Activated B cell treated with CpG ODN at 0.5 μM for 24 hours (primary cell): ENCODE measurements around the gene FILIP1. TPM values are rescaled to one million over a fixed set of nuclear protein-coding genes. Genes with fewer than 3 reads are reported as not detected.

Experiments
- ATAC-seq: fragments of 200-7000 bp; cut with Tn5 transposase; one replicate; pipeline ENCODE4 v1.10.0; 2021; ENCODE audit warnings: low read depth, mild to moderate bottlenecking, moderate library complexity
- CTCF ChIA-PET: fragments of 350-600 bp; sonication (Branson Sonifier 250); formaldehyde crosslinking; loops from one replicate; lab custom pipeline; 2021; ENCODE audit warnings: antibody characterized with exemption; lab: Charles Lee
- POLR2A ChIA-PET: fragments of 350-600 bp; sonication (Branson Sonifier 250); formaldehyde crosslinking; loops from one replicate; lab custom pipeline; 2021; ENCODE audit warnings: antibody characterized with exemption; lab: Charles Lee
- DNase-seq: peaks from one replicate; pipeline ENCODE4 v3.0.0; 2022
- H3K27ac Mint-ChIP-seq: one replicate; pipeline ENCODE4 v1.8.0; 2020; ENCODE audit warnings: mixed read lengths
- H3K27me3 Mint-ChIP-seq: one replicate; pipeline ENCODE4 v1.8.0; 2021; ENCODE audit warnings: mixed read lengths
- H3K36me3 Mint-ChIP-seq: one replicate; pipeline ENCODE4 v1.8.0; 2021; ENCODE audit warnings: low read depth, mixed read lengths
- H3K4me1 Mint-ChIP-seq: one replicate; pipeline ENCODE4 v1.8.0; 2021; ENCODE audit warnings: mixed read lengths
- H3K4me3 Mint-ChIP-seq: one replicate; pipeline ENCODE4 v1.8.0; 2020; ENCODE audit warnings: mild to moderate bottlenecking, mixed read lengths
- H3K9me3 Mint-ChIP-seq: one replicate; pipeline ENCODE4 v1.8.0; 2020; ENCODE audit warnings: mixed read lengths
- CTCF ChIP-seq: fragments of 200-600 bp; IDR thresholded peaks from one replicate; pipeline ENCODE4 v1.8.0; 2022; ENCODE audit warnings: antibody characterized with exemption, mild to moderate bottlenecking
- intact Hi-C: fragments of 100-400 bp; cut with micrococcal nuclease; formaldehyde crosslinking; loops from one replicate; pipeline ENCODE4 v1.15.1; 2024
- total RNA-seq: library from RNA; stranded (reverse); gene quantifications from 2 replicates; pipeline ENCODE4 v1.2.3, GENCODE V29; 2022

FILIP1 gene
- total RNA-seq, 1 donor from 2014 or later: not detected

- no peaks in the 10 kb centered on the region for H3K36me3 Mint-ChIP-seq
- TF ChIP-seq CTCF: no peak
- ATAC-seq (no peak), DNase-seq (no peak)
- peaks cover 6% of the 10 kb centered on the region for H3K27me3 Mint-ChIP-seq
- no peaks in the 10 kb centered on the region for H3K4me1 Mint-ChIP-seq
- H3K27ac Mint-ChIP-seq: no peak overlapping the region
- intact Hi-C loops: no loop called here
- POLR2A ChIA-PET: no interaction called here
- H3K9me3 Mint-ChIP-seq: no peaks in the 10 kb centered on the region
- CTCF ChIA-PET: no interaction called here
- no peak overlapping the region for H3K4me3 Mint-ChIP-seq
Observed at GRCh38 chr6:75402296-75402695, 91.3 kb downstream of the FILIP1 start.

DNA sequence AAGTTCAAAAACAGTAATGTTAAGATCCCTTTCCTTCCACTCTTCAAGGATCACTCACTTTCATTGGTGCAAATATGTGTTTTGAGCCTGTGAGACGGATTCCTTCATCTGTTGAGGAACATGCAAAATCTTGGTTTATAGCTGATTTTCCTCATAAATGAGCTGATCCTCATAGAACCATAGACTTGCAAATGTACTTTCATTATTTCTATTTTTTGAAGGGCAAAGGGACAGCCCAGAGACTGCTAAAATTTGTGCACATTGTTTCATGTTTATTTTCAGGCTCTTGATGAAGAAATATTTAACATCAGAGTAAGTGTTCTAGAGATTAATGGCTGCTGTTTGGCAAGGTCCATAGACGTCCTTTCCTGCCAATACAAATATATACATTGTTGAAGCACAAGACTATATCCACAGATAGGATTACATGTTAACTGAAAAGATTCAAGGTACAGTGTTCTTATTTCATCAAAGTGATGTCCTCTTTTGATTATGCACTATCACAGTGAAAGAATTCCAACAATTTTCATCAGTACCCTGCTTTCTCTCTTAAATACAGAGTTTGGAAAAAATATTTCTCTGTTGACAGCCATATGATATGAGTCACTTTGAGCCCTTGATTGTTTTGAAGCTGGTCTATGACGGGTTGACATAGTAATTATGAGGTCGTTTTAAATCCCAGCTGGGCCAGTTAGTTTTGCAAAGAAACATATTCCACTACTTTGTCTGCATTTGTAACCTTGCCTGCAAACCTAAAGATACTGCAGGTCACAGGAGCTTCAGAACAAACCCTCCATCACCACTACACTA, 95.7 kb downstream of the FILIP1 start:
- ChIA-PET POLR2A (no interaction called here), CTCF (no interaction called here)
- no peak for TF ChIP-seq CTCF
- ATAC-seq (no peak), DNase-seq (no peak)
- Mint-ChIP-seq H3K4me3 (no peak overlapping the region), H3K36me3 (no peaks in the 10 kb centered on the region), H3K4me1 (no peaks in the 10 kb centered on the region), H3K27ac (no peak overlapping the region), H3K27me3 (peaks cover 6% of the 10 kb centered on the region), H3K9me3 (no peaks in the 10 kb centered on the region)
- intact Hi-C loops: no loop called here

DNA sequence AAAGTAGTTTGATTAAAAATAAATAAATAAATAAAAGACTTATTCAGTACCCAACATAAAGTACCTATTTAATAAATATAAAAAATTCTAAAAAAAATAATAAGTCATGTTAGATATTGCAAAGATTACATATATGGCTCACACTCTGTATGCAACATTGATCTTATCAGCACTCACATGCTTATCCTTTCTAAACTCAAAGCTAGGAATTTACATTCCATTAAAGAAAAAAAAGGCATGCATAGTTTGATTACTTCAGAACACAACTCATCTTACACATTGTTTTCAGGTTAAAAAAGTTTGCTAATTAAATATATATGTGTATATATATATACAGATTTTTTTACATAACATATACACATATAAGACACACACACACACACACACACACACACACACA, 96.4 kb downstream of the FILIP1 start:
- Mint-ChIP-seq H3K27me3 (peaks cover 6% of the 10 kb centered on the region), H3K9me3 (no peaks in the 10 kb centered on the region), H3K27ac (no peak overlapping the region), H3K4me1 (no peaks in the 10 kb centered on the region), H3K4me3 (no peak overlapping the region), H3K36me3 (no peaks in the 10 kb centered on the region)
- ATAC-seq (no peak), DNase-seq (no peak)
- intact Hi-C loops: no loop called here
- no peak for TF ChIP-seq CTCF
- CTCF ChIA-PET: no interaction called here
- POLR2A ChIA-PET: no interaction called here

DNA sequence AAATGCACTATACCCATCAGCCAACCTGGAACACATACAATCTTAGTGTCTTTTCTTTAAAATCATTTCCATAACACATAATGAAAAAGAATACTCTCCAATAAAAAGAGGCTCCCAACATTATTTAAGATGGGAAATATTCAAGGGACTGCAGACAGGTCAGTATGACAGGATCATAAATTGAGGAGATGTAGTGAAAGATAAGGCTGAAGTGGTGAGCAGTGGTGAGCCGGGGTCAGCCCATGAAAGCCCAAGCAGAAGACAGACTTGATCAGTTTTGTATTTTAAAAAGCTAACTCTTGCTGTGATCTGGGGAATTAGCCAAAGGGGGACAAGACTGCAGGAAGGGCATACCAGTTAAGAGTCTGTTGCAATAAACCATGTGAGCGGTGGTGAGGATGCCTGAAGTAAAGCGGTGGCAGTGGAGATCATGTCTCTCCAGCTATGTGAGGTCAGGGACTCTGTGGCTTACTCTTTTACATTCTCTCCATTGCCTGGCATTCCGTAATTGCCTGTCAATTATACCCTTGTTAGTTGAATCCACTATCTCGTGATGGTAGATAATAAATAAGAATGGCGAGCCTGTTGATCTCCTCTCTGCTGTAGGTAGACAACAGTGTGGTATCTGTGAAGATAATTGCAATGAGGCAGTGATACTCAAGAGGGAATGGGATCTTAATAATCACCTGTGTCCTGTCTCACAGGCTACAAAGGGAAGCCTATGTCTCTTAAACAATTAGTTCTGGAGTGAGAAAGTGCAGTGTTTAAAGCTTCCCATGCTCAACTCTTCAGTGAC, 97.4 kb downstream of the FILIP1 start:
- H3K27ac Mint-ChIP-seq: no peak overlapping the region
- ChIA-PET CTCF (no interaction called here), POLR2A (no interaction called here)
- intact Hi-C loops: no loop called here
- peaks cover 6% of the 10 kb centered on the region for H3K27me3 Mint-ChIP-seq
- no peak for ATAC-seq
- no peaks in the 10 kb centered on the region for H3K9me3 Mint-ChIP-seq
- TF ChIP-seq CTCF: no peak
- no peak overlapping the region for H3K4me3 Mint-ChIP-seq
- no peaks in the 10 kb centered on the region for H3K36me3 Mint-ChIP-seq
- no peaks in the 10 kb centered on the region for H3K4me1 Mint-ChIP-seq
- DNase-seq: no peak

GRCh38 chr6:75393806-75394205, 99.8 kb downstream of the FILIP1 start:
- Mint-ChIP-seq H3K36me3 (no peaks in the 10 kb centered on the region), H3K4me3 (no peak overlapping the region)

More at GRCh38 chr6:75393806-75394205, 99.8 kb downstream of the FILIP1 start:
- Mint-ChIP-seq H3K4me1 (no peaks in the 10 kb centered on the region), H3K27me3 (peaks cover 6% of the 10 kb centered on the region), H3K9me3 (no peaks in the 10 kb centered on the region), H3K27ac (no peak overlapping the region)
- ChIA-PET POLR2A (no interaction called here), CTCF (no interaction called here)
- intact Hi-C loops: no loop called here
- DNase-seq: no peak
- ATAC-seq: no peak
- TF ChIP-seq CTCF: no peak
